Osteoblast (primary cell): ENCODE measurements around the gene RANBP17. TPM values are rescaled to one million over a fixed set of nuclear protein-coding genes. Genes with fewer than 3 reads are reported as not detected.

Experiments
- DNase-seq: peaks from one replicate; pipeline ENCODE4 v3.0.0; 2011; ENCODE audit warnings: low spot score, mixed read lengths; ENCODE audit not compliant: insufficient read length; ENCODE audit errors: missing footprints
- H2AFZ ChIP-seq: 2 replicates; pipeline ENCODE4 v1.6.0; 2011; ENCODE audit warnings: mild to moderate bottlenecking, low read length
- H3K27ac ChIP-seq: 2 replicates; pipeline ENCODE4 v1.5.1; 2011; ENCODE audit warnings: mild to moderate bottlenecking, low read depth, low read length, moderate library complexity
- H3K27me3 ChIP-seq: 2 replicates; pipeline ENCODE4 v1.6.0; 2012; ENCODE audit warnings: mild to moderate bottlenecking, control low read depth, inconsistent platforms, low read length, moderate library complexity; ENCODE audit not compliant: insufficient read depth
- H3K36me3 ChIP-seq: 2 replicates; pipeline ENCODE4 v1.5.1; 2011; ENCODE audit warnings: mild to moderate bottlenecking, low read length, control low read depth, moderate library complexity; ENCODE audit not compliant: insufficient read depth
- H3K4me1 ChIP-seq: 2 replicates; pipeline ENCODE4 v1.5.1; 2011; ENCODE audit warnings: mild to moderate bottlenecking, low read length, control low read depth, moderate library complexity; ENCODE audit not compliant: insufficient read depth
- H3K4me2 ChIP-seq: 2 replicates; pipeline ENCODE4 v1.6.0; 2011; ENCODE audit warnings: mild to moderate bottlenecking, low read length; ENCODE audit not compliant: insufficient read depth
- H3K4me3 ChIP-seq: fragments of 200-600 bp; sonication (generic); 3 replicates; pipeline ENCODE4 v1.5.1; 2012; ENCODE audit warnings: mild to moderate bottlenecking, low read length, inconsistent platforms; ENCODE audit not compliant: insufficient read depth
- H3K79me2 ChIP-seq: 2 replicates; pipeline ENCODE4 v1.6.0; 2012; ENCODE audit warnings: mild to moderate bottlenecking, low read length, control low read depth, inconsistent platforms; ENCODE audit not compliant: insufficient read depth
- H3K9me3 ChIP-seq: 2 replicates; pipeline ENCODE4 v1.5.1; 2011; ENCODE audit warnings: low read depth, low read length, control low read depth
- H4K20me1 ChIP-seq: 2 replicates; pipeline ENCODE4 v1.6.0; 2012; ENCODE audit warnings: mild to moderate bottlenecking, low read length, control low read depth; ENCODE audit not compliant: insufficient read depth
- CTCF ChIP-seq: IDR thresholded peaks from 2 replicates; pipeline ENCODE4 v1.5.1; 2011; ENCODE audit warnings: mild to moderate bottlenecking, low read depth, low read length, moderate library complexity; ENCODE audit errors: extremely low read depth
- total RNA-seq: library from RNA; depleted of rRNA; stranded (reverse); fragments of >200 nt; gene quantifications from 2 replicates; pipeline ENCODE4 v1.2.3, GENCODE V29; 2012

RANBP17 gene
- total RNA-seq, 1 donor = 4.0 TPM

GRCh38 chr5:170894665-170895064 lies 32.8 kb downstream of the RANBP17 start:
- Histone ChIP-seq H4K20me1 (no peaks in the 10 kb centered on the region), H3K9me3 (no peaks in the 10 kb centered on the region), H3K27me3 (no peaks in the 10 kb centered on the region), H3K4me3 (no peak overlapping the region), H3K4me1 (peaks cover 5% of the 10 kb centered on the region), H3K79me2 (no peaks in the 10 kb centered on the region), H3K4me2 (no peak overlapping the region), H3K27ac (no peak overlapping the region), H3K36me3 (no peaks in the 10 kb centered on the region), H2AFZ (no peak overlapping the region)
- DNase-seq = no peak
- no peak for TF ChIP-seq CTCF

DNA sequence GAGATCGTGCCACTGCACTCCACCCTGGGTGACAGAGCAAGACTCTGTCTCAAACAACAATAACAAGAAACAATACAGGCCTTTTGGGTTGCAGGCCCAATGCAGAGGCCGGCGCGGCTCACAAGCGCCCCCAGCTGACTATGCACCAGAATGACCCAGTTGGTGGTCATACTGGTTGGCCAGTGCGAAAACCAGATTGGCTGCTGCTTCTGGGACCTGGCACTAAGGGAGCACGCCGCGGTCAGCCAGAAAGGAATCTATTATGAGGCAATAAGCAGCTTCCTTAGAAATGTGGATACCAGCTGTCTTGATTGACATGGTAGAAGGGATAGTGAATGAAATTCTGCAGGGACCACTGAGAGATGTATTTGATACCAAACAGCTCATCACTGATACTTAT lies 35.0 kb downstream of the RANBP17 start:
- no peak overlapping the region for H3K27ac ChIP-seq
- H2AFZ ChIP-seq = no peak overlapping the region
- DNase-seq = peak; percentile 46
- peak; percentile 42 for TF ChIP-seq CTCF
- H3K27me3 ChIP-seq = no peaks in the 10 kb centered on the region
- H3K4me3 ChIP-seq = no peak overlapping the region
- no peak overlapping the region for H3K4me2 ChIP-seq
- no peaks in the 10 kb centered on the region for H3K9me3 ChIP-seq
- no peaks in the 10 kb centered on the region for H3K36me3 ChIP-seq
- no peaks in the 10 kb centered on the region for H4K20me1 ChIP-seq
- no peaks in the 10 kb centered on the region for H3K79me2 ChIP-seq
- H3K4me1 ChIP-seq = peaks cover 5% of the 10 kb centered on the region

DNA sequence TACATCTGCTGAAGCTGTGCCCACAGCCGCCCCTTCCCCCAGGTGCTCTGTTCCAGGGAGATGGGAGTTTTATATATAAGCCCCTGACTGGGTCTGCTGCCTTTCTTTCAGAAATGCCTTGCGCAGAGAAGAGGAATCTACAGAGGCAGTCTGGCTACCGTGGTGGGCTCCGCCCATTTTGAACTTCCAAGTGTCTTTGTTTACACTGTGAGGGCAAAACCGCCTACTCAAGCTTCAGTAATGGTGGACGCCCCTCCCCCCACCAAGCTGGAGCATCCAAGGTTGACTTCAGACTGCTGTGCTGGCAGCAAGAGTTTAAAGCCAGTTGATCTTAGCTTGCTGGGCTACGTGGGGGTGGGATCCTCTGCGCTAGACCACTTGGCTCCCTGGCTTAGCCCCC lies 41.3 kb downstream of the RANBP17 start:
- DNase-seq = no peak
- Histone ChIP-seq H3K27ac (no peak overlapping the region), H3K4me1 (no peaks in the 10 kb centered on the region), H3K27me3 (no peaks in the 10 kb centered on the region), H4K20me1 (no peaks in the 10 kb centered on the region), H2AFZ (no peak overlapping the region), H3K9me3 (no peaks in the 10 kb centered on the region), H3K4me3 (no peak overlapping the region), H3K79me2 (no peaks in the 10 kb centered on the region), H3K36me3 (peaks cover 1% of the 10 kb centered on the region), H3K4me2 (no peak overlapping the region)
- TF ChIP-seq CTCF = no peak

GRCh38 chr5:170907758-170908157 lies 45.9 kb downstream of the RANBP17 start:
- Histone ChIP-seq H3K79me2 (no peaks in the 10 kb centered on the region), H3K9me3 (no peaks in the 10 kb centered on the region), H3K27ac (no peak overlapping the region), H4K20me1 (no peaks in the 10 kb centered on the region), H3K36me3 (peaks cover 4% of the 10 kb centered on the region), H2AFZ (no peak overlapping the region), H3K4me1 (no peaks in the 10 kb centered on the region), H3K4me2 (no peak overlapping the region), H3K4me3 (no peak overlapping the region), H3K27me3 (no peaks in the 10 kb centered on the region)
- no peak for TF ChIP-seq CTCF
- no peak for DNase-seq
